Esophagus (tissue), 2 donors: ENCODE results near the gene TBC1D17. TPM values are rescaled to one million over a fixed set of nuclear protein-coding genes. Genes with fewer than 3 reads are reported as not detected.

Experiments used
- H3K27ac ChIP-seq, 2 donors: one replicate each; pipeline ENCODE4 v1.5.1; 2013; ENCODE audit warnings: low read depth in 2 of 2, mild to moderate bottlenecking in 2 of 2, inconsistent platforms in 1 of 2, low read length in 1 of 2, moderate library complexity in 1 of 2
- H3K27me3 ChIP-seq, 2 donors: one replicate each; pipeline ENCODE4 v1.6.1; 2013; ENCODE audit warnings: low read length in 2 of 2, control low read depth in 1 of 2, mild to moderate bottlenecking in 1 of 2; ENCODE audit not compliant: insufficient read depth in 2 of 2, control insufficient read depth in 1 of 2
- H3K36me3 ChIP-seq, 2 donors: one replicate each; pipeline ENCODE4 v1.6.1; 2013; ENCODE audit warnings: low read length in 1 of 2; ENCODE audit not compliant: control insufficient read depth in 2 of 2, insufficient read depth in 2 of 2
- H3K4me1 ChIP-seq, 2 donors: one replicate each; pipeline ENCODE4 v1.6.1; 2013; ENCODE audit warnings: low read length in 1 of 2; ENCODE audit not compliant: control insufficient read depth in 2 of 2, insufficient read depth in 2 of 2
- H3K4me3 ChIP-seq, 2 donors: one replicate each; pipeline ENCODE4 v1.5.1; 2013; ENCODE audit warnings: low read length in 2 of 2, mild to moderate bottlenecking in 2 of 2, low read depth in 1 of 2, moderate library complexity in 1 of 2
- H3K9me3 ChIP-seq, 2 donors: one replicate each; pipeline ENCODE4 v1.6.1; 2013; ENCODE audit warnings: mild to moderate bottlenecking in 2 of 2, low read depth in 1 of 2, low read length in 1 of 2, moderate library complexity in 1 of 2; ENCODE audit not compliant: control insufficient read depth in 2 of 2, insufficient read depth in 1 of 2
- WGBS, 2 donors: extraction: QIAGEN DNeasy Blood & Tissue Kit; methylation state at CpG; one replicate each; pipeline ENCODE4 v1.1.7; 2013; 5-methylcytosine and 5-hydroxymethylcytosine counted together
- polyA plus RNA-seq, 2 donors: library from polyadenylated mRNA; stranded (reverse); fragments of 200-250 nt; gene quantifications; one replicate each; pipeline ENCODE4 v1.2.3, GENCODE V29; 2013
- donor health status: healthy with polysubstance abuse.
- donor health status: Bipolar disorder and iron deficiency.

The TBC1D17 gene
- polyA plus RNA-seq, 2 donors = 21.8 to 32.6 TPM

DNA sequence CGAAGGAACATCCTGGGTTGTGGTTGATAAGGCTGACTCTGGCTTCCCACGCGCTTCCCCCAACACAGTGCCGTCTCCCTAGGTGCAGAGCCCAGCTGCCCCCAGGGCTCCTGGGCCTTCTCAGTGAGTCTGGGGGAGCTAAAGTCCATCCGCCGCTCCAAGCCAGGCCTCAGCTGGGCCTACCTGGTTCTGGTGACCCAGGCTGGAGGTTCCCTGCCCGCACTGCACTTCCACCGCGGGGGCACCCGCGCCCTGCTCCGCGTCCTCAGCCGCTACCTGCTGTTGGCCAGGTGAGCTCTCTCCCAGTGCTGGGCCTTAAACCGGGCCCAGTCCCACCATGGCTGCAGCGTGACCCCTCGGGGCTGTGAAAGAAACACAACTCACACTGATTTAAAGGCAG, 3.7 kb downstream of the TBC1D17 start:
- no peaks in the 10 kb centered on the region for H3K9me3 ChIP-seq
- peaks cover 0 to 2% of the 10 kb centered on the region in 2 donors for H3K4me1 ChIP-seq
- 96 to 97% methylated on average over 17 of the region's 17 CpGs for WGBS, 2 donors
- no peak overlapping the region for H3K4me3 ChIP-seq
- H3K27ac ChIP-seq = no peak overlapping the region
- H3K27me3 ChIP-seq = no peaks in the 10 kb centered on the region
- H3K36me3 ChIP-seq = peaks cover 30 to 53% of the 10 kb centered on the region in 2 donors

DNA sequence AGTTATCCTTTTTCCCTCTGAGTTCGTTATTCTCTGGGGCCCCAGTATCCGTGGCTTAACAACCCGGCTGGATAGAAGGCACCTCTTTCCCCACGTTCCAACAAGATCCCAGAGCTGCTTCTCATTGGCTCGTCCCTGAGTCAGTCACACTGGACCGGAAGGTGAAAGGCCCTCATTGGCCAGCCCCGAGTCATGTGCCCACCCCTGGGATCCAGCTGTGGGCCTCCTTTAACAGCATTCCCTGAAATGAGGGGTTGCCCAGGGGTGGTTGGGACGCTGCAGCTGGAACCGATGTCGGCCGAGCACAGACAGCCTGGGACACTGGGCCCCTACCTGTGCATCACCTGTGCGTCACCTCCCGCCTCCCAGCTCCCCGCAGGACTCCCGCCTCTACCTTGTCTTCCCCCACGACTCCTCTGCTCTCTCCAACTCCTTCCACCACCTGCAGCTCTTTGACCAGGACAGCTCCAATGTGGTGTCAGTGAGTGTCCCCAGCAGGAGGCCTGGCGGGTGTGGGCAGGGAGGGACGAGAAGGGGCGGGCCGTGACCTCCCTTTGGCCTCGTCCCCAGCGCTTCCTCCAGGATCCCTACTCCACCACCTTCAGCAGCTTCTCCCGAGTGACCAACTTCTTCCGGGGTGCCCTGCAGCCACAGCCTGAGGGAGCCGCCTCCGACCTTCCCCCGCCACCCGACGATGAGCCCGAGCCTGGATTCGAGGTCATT, 4.3 kb downstream of the TBC1D17 start:
- H3K27ac ChIP-seq = no peak overlapping the region
- H3K27me3 ChIP-seq = no peaks in the 10 kb centered on the region
- no peak overlapping the region for H3K4me3 ChIP-seq
- peaks cover 0 to 2% of the 10 kb centered on the region in 2 donors for H3K4me1 ChIP-seq
- H3K36me3 ChIP-seq = peaks cover 30 to 55% of the 10 kb centered on the region in 2 donors
- 90% methylated on average over 31 of the region's 31 CpGs for WGBS, 2 donors
- H3K9me3 ChIP-seq = no peaks in the 10 kb centered on the region

DNA sequence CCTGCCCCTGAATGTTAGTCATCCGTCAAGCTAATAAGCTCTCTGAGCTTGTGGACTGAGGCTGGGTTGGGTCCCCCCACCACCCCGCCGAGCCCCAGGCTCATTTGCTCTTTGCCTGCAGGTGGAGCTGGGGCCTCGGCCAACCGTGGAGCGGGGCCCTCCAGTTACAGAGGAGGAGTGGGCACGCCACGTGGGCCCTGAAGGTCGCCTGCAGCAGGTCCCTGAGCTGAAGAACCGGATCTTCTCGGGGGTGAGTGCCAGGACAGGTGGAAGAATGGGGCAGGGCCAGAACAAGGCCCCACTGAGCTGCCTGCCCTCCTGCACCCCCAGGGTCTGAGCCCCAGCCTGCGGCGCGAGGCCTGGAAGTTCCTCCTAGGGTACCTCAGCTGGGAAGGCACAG, 5.1 kb downstream of the TBC1D17 start:
- H3K27ac ChIP-seq = no peak overlapping the region
- no peaks in the 10 kb centered on the region for H3K9me3 ChIP-seq
- peaks cover 0 to 2% of the 10 kb centered on the region in 2 donors for H3K4me1 ChIP-seq
- no peaks in the 10 kb centered on the region for H3K27me3 ChIP-seq
- no peak overlapping the region for H3K4me3 ChIP-seq
- H3K36me3 ChIP-seq = peaks cover 30 to 59% of the 10 kb centered on the region in 2 donors
- 97 to 98% methylated on average over 14 of the region's 14 CpGs for WGBS, 2 donors

DNA sequence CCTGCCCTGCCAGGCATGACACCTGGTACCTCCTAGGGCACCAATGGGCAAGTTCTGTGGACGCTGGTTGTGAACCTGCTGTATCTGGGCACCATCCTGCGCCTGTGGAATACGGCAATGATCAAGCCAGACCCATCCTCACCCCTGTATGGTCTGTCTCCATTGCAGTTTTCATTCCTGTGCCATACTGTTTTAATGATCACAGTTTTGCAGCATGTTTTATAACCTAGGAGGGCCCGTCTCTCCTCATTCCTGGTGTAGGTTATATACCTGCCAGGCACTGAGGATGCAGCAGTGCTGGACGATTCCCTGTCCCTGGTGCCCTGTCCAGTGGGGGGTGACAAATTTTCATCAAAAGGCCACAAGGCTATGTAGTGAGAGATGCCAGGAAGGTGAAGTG, 5.6 kb downstream of the TBC1D17 start:
- 97% methylated on average over 5 of the region's 5 CpGs for WGBS, 2 donors
- Histone ChIP-seq H3K4me3 (no peak overlapping the region), H3K4me1 (peaks cover 0 to 2% of the 10 kb centered on the region in 2 donors), H3K27me3 (no peaks in the 10 kb centered on the region), H3K9me3 (no peaks in the 10 kb centered on the region), H3K27ac (no peak overlapping the region), H3K36me3 (peaks cover 30 to 61% of the 10 kb centered on the region in 2 donors)

DNA sequence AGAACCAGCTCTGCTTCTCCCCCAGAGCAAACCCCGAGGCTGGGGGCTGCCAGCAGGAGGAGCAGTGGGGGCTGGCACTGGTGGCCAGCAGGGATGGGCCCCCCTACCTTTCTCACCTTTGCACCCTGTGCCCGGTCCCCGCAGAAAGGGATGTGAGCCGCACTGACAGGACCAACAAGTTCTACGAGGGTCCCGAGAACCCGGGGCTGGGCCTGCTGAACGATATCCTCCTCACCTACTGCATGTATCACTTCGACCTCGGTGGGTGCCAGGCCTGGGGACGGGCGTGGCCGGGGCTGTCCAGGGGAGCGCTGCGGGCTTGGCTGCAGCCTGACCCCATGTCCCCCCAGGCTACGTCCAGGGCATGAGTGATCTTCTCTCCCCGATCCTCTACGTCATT, 6.6 kb downstream of the TBC1D17 start:
- H3K27ac ChIP-seq = no peak overlapping the region
- no peaks in the 10 kb centered on the region for H3K4me1 ChIP-seq
- 91 to 94% methylated on average over 16 to 18 of the region's 18 CpGs for WGBS, 2 donors
- H3K9me3 ChIP-seq = no peaks in the 10 kb centered on the region
- H3K36me3 ChIP-seq = peaks cover 30 to 61% of the 10 kb centered on the region in 2 donors
- H3K27me3 ChIP-seq = no peaks in the 10 kb centered on the region
- no peak overlapping the region for H3K4me3 ChIP-seq

DNA sequence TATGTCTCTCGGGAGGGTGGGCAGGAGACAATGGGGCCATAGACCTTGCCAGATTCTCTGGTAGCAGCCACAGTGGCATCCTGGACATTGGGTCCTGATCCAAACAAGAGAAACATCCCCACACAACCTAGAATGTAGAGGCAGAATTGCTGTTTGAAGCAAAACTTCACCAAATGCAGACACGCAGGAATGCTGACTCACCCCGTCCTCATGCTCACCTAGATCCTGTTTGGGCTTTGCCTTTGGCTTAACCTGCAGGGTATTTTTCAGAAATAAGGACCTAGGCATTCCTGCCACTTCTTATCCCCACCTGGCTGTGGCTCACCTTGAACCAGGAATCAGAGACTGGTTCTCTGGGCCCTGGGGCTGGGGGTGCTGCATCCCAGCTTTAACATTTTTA, 7.3 kb downstream of the TBC1D17 start:
- 77 to 92% methylated on average over 3 of the region's 3 CpGs for WGBS, 2 donors
- Histone ChIP-seq H3K27ac (no peak overlapping the region), H3K36me3 (peaks cover 30 to 61% of the 10 kb centered on the region in 2 donors)

DNA sequence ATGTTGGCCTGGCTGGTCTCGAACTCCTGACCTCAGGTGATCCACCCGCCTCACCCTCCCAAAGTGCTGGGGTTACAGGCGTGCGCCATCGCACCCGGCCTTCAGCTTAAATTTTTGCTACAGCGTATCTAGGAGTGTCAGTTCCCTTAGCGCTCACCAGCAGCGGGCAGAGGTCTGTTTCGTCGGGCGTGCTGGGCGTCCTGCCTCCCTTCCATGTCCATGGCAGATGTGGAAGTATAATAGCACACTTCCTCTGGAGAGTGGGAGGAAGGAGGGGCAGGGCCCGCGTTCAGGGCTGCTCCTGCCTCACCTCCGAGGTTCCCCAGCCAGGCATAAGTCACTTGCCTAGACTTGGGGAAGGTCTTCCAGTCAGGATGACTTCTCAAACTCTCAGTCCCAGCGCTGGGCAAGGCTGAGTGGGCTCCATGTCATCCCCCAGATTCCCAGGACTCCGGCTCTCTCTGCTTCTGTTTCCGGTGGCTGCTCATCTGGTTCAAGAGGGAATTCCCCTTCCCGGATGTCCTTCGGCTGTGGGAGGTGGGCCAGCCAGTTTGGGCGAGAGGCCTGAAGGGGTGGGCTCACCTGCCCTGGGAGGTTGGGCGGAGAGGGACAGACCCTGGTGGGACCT, 9.6 kb downstream of the TBC1D17 start:
- H3K27me3 ChIP-seq = no peaks in the 10 kb centered on the region
- WGBS, 2 donors = 66 to 73% methylated on average over 23 of the region's 23 CpGs
- peaks cover 25 to 41% of the 10 kb centered on the region in 2 donors for H3K36me3 ChIP-seq
- H3K4me1 ChIP-seq = peaks cover 0 to 6% of the 10 kb centered on the region in 2 donors
- H3K9me3 ChIP-seq = no peaks in the 10 kb centered on the region
- no peak overlapping the region for H3K4me3 ChIP-seq
- no peak overlapping the region for H3K27ac ChIP-seq

More for the DNA sequence above, 7.3 kb downstream of the TBC1D17 start:
- Histone ChIP-seq H3K9me3 (no peaks in the 10 kb centered on the region), H3K4me1 (peaks cover 0 to under 1% of the 10 kb centered on the region in 2 donors), H3K4me3 (no peak overlapping the region), H3K27me3 (no peaks in the 10 kb centered on the region)

DNA sequence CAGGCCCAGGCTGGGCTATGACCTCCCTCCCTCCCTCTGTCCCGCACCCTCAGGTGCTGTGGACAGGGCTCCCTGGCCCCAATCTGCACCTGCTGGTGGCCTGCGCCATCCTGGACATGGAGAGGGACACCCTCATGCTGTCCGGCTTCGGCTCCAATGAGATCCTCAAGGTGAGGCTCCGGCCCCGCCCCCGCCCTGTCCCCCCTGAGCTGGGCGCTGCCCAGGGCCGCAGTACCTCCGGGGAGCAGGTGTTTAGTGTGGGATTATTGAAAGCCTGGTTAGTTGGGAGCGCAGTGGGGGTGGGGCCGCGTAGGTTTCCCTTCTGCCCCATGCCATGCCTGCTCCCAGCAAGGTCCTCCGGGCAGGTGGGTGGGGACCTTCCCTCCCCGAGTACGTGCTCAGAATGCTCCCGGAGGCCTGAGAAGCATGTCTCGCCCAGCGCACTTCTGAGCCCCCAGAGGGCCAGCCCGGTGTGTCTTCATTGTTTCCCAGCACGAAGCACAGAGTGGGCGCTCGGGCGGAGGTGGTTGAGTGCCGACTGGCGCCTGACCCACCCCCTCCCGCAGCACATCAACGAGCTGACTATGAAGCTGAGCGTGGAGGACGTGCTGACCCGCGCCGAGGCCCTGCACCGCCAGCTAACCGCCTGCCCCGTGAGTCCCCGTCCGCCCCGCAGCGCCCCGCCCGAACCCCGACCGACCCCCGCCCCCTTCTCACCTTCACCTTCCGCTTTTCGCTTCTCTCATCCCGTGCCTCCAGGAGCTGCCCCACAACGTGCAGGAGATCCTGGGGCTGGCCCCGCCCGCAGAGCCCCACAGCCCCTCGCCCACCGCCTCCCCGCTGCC, 10.4 kb downstream of the TBC1D17 start:
- whole genome bisulfite sequencing, 2 donors = 65 to 88% methylated on average over 45 to 54 of the region's 54 CpGs
- H3K4me3 ChIP-seq = no peak overlapping the region
- no peaks in the 10 kb centered on the region for H3K9me3 ChIP-seq
- H3K27me3 ChIP-seq = no peaks in the 10 kb centered on the region
- H3K27ac ChIP-seq = no peak overlapping the region
- H3K36me3 ChIP-seq = peaks cover 18 to 34% of the 10 kb centered on the region in 2 donors
- H3K4me1 ChIP-seq = peaks cover 0 to 6% of the 10 kb centered on the region in 2 donors

DNA sequence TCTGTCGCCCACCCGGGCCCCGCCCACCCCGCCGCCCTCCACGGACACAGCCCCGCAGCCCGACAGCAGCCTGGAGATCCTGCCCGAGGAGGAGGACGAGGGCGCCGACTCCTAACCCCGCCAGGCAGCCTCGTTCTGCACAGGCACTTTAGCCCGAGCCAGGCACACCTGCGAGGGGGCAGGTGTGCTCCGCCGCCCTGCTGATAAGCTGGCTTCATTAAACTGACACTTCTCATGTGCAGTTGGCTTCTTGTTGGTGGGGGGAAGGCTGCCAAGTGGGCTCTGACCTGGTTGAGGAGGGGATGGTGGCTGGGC, 11.0 kb downstream of the TBC1D17 start:
- H3K9me3 ChIP-seq = no peaks in the 10 kb centered on the region
- H3K27me3 ChIP-seq = no peaks in the 10 kb centered on the region
- WGBS, 2 donors = 56 to 89% methylated on average over 18 of the region's 18 CpGs
- no peak overlapping the region for H3K4me3 ChIP-seq
- no peak overlapping the region for H3K27ac ChIP-seq
- H3K4me1 ChIP-seq = peaks cover 0 to 6% of the 10 kb centered on the region in 2 donors
- H3K36me3 ChIP-seq = peaks cover 13 to 28% of the 10 kb centered on the region in 2 donors
